Tibial artery (tissue), 4 donors: Measurements from ENCODE around the gene CORO7.

Experiments
- DNase-seq, 2 donors: peaks; one replicate each; pipeline ENCODE4 v3.0.0-alpha.2; 2019
- H3K27ac ChIP-seq, 2 donors: fragments of 200-600 bp; sonication (generic) in 1 of 2; 1 replicate in 1 of 2; 2 replicates in 1 of 2; pipeline ENCODE4 v1.5.1; 2018 to 2019; ENCODE audit warnings: mild to moderate bottlenecking in 1 of 2
- H3K27me3 ChIP-seq, 2 donors: fragments of 200-600 bp; sonication (generic) in 1 of 2; one replicate each; pipeline versions ENCODE4 v1.5.1 to v1.6.0; 2016 to 2019
- H3K36me3 ChIP-seq, 3 donors: fragments of 200-600 bp; sonication (generic) in 2 of 3; one replicate each; pipeline ENCODE4 v1.5.1; 2016 to 2019; ENCODE audit warnings: mild to moderate bottlenecking in 2 of 3
- H3K4me1 ChIP-seq, 4 donors: fragments of 200-600 bp; sonication (generic) in 2 of 4; 1 replicate in 3 of 4; 2 replicates in 1 of 4; pipeline ENCODE4 v1.5.1; 2016 to 2019
- H3K4me3 ChIP-seq, 2 donors: fragments of 200-600 bp; sonication (generic) in 1 of 2; 1 replicate in 1 of 2; 2 replicates in 1 of 2; pipeline ENCODE4 v1.5.1; 2018 to 2019; ENCODE audit warnings: mild to moderate bottlenecking in 2 of 2
- H3K9me3 ChIP-seq, 3 donors: fragments of 200-600 bp; sonication (generic) in 1 of 3; one replicate each; pipeline ENCODE4 v1.5.1; 2016 to 2019
- intact Hi-C: fragments of 100-400 bp; cut with DNase I; formaldehyde crosslinking; loops from one replicate; pipeline ENCODE4 v1.15.0; 2023; ENCODE audit warnings: low total_unique reads
- TF ChIP-seq, protein P1 (sequence below), 2 experiments: fragments of 200-600 bp in 1 of 2; fragments of 450-650 bp in 1 of 2; IDR thresholded peaks; one replicate each; pipeline ENCODE4 v1.5.1; 2017 to 2019; ENCODE audit warnings: antibody characterized with exemption in 2 of 2, mild to moderate bottlenecking in 1 of 2, moderate library complexity in 1 of 2

CORO7 gene

DNA sequence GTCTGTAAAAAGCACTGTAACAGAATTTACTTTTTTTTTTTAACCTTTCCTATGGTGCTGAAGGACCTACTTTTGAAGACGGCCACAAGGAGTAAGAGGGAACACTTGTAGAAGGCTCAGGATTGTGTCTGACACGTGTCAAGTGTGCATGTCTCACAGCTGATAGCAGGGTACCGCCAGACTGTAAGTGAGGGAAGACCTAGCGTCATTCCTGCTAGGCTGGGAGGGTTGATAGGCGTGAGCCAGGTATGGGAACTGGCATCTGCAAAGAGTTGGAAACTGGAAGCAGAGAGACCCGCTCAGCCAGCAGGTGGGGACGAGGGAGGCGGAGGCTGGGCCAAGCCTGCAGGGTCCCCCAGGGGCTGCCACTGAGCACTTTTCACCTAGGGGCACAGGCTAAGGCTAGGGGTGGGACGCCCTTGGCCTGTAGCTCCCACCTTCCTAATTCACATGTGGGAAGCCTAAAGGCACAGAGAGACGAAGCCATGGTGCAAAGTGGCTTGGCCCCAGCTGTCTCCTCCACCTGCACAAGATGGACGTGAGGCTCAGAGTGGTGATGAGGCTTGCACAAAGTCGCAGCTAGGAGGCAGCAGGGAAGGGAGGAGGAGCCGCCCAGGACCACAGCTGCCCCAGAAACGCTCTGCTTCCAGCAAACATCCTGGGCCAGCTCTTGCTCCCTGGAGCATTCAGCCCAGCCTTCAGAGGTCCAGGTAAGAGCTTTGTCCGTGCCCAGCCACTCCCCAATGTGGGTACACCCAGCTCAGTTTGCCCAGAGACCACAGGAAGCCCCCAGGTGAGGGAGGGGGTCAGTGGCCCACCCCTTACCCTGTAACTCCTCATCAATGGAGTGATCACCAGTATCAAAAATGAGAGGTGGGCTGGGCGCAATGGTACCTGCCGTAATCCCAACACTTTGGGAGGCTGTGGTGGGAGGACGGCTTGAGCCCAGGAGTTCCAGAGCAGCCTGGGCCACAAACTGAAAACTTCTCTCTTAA is 25.8 kb downstream of the CORO7 start:
- TF ChIP-seq, protein P1, sequence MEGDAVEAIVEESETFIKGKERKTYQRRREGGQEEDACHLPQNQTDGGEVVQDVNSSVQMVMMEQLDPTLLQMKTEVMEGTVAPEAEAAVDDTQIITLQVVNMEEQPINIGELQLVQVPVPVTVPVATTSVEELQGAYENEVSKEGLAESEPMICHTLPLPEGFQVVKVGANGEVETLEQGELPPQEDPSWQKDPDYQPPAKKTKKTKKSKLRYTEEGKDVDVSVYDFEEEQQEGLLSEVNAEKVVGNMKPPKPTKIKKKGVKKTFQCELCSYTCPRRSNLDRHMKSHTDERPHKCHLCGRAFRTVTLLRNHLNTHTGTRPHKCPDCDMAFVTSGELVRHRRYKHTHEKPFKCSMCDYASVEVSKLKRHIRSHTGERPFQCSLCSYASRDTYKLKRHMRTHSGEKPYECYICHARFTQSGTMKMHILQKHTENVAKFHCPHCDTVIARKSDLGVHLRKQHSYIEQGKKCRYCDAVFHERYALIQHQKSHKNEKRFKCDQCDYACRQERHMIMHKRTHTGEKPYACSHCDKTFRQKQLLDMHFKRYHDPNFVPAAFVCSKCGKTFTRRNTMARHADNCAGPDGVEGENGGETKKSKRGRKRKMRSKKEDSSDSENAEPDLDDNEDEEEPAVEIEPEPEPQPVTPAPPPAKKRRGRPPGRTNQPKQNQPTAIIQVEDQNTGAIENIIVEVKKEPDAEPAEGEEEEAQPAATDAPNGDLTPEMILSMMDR (IDR thresholded peaks at IDR 0.05) = no peak
- H3K27ac ChIP-seq = peak overlapping the region; percentile 90 to 93
- H3K36me3 ChIP-seq = peaks cover 0 to 12% (median 5%) of the 10 kb centered on the region in 3 donors
- intact Hi-C loops = loop anchor here (5.0 kb wide), 1 partner anchor 438 kb away; no protein-coding TSS in a partner anchor
- DNase-seq = no peak
- no peaks in the 10 kb centered on the region for H3K27me3 ChIP-seq
- no peak overlapping the region for H3K4me3 ChIP-seq
- no peaks in the 10 kb centered on the region for H3K9me3 ChIP-seq
- peaks cover 0 to 81% (median 71%) of the 10 kb centered on the region in 4 donors for H3K4me1 ChIP-seq

DNA sequence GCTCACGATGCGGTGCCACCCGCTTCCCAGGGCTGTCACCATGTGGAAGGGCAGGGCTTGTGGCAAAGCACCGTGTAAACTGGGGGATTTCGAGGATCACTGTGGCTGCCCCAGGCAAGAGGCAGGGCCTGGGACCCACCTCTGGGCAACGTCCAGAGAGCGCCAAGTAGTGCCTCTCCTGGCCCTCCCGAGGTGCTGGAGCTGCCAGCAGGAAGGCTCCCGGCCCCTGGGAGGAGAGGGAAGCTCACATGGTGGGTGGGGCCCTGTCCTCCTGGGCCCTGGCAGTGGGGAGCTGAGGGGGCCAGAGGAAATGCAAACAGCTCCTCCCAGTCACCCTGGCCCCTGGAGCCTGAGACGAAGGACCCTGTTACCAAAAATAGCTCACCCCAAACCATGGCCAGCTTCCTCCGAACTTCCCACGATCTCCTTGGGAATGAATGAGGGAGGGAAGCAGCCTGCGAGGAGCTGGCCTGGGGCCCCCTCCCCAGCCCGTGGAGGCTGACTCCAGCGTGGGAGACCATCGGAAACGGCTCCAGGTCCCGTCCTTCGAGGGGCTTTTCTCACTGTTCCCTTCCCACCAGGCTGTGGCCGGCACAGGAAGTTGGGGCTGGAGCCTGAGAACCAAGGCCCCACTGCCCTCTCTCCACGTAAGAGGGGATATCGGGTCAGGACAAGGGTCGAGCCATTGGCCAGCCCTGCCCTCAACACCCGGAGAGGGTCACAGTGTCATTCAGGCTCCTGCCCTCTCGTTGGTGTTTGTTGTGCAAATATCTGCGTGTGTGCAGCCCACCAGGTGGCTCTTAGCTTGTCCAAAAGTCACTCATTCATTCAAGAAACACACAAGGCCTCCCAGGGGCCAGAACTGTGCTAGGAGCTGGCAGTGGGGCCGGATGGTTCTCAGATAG is 27.1 kb downstream of the CORO7 start:
- Histone ChIP-seq H3K36me3 (peaks cover 0 to 7% (median 3%) of the 10 kb centered on the region in 3 donors), H3K9me3 (no peaks in the 10 kb centered on the region), H3K4me3 (no peak overlapping the region), H3K27ac (peak overlapping the region; percentile 90 to 93), H3K27me3 (no peaks in the 10 kb centered on the region), H3K4me1 (peaks cover 5 to 94% (median 83%) of the 10 kb centered on the region in 4 donors)
- intact Hi-C loops = no loop called here
- TF ChIP-seq, protein P1 (IDR thresholded peaks at IDR 0.05) = no peak
- DNase-seq = peak in 1 of 2 donors; percentile 82

DNA sequence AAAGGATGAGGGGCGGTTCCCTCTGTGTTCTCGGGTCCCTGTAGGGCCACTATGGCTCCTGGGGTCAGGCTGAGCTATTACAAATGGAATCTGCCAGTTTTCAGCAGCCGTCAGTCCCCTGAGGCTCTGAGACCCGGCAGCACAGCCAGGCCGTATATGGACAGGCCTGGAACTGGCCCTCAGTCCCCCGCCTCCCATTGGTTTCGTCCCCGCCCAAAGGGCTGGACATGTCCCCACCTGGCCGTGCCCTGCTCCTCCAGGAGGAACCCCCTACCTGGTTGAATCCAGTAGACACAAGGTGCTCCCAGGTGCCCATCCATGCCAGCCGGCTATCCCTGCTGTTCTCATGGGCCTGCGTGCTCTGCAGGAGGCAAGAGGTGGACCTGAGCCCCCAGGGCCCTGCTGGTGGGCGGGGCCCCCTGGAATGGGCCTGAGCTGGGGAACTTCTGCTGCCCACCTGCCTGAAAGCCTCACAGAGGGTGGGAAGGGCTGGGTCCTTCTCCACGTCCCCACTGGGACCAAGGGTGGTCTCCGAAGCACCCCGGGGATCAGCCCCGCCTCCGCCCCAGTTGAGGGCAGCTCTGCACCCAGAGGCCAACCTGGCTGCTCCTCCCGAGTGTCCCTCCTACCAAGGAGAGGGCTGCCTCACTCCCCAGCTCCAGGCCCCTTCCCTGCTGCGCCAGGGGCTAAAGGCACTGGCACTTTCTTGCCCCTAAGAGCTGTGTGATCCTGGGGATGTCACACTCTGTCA is 27.9 kb downstream of the CORO7 start:
- peaks cover 8 to 97% (median 89%) of the 10 kb centered on the region in 4 donors for H3K4me1 ChIP-seq
- no peaks in the 10 kb centered on the region for H3K27me3 ChIP-seq
- H3K9me3 ChIP-seq = no peaks in the 10 kb centered on the region
- intact Hi-C loops = no loop called here
- H3K36me3 ChIP-seq = peaks cover 0 to 16% (median 12%) of the 10 kb centered on the region in 3 donors
- H3K4me3 ChIP-seq = peak overlapping the region in 1 of 2 donors; percentile 32
- TF ChIP-seq, protein P1 (IDR thresholded peaks at IDR 0.05) = no peak
- DNase-seq = peak in 1 of 2 donors; percentile 96
- H3K27ac ChIP-seq = peak overlapping the region; percentile 90 to 93

DNA sequence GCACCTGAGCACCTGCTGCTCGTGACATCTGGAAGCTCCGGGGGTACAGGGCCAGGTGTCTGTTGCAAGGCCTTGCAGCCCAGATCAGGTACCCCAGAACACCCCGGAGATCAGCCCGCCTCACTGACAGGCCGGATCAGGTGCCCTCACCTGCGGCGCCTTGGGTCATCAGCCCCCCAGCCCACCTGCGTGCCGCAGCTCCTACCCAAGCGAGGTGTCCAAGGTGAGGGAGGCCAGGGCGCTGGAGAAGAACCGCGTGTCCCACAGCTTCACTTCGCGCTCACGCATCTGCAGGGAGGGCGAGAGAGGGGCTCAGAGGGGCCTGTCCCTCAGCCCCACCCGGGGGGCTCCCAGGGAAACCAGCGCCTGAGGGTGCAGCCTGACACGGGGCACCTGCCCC is 28.6 kb downstream of the CORO7 start:
- Histone ChIP-seq H3K27me3 (no peaks in the 10 kb centered on the region), H3K4me3 (peak overlapping the region; percentile 4 to 32), H3K9me3 (no peaks in the 10 kb centered on the region), H3K36me3 (peaks cover 4 to 20% (median 19%) of the 10 kb centered on the region in 3 donors), H3K27ac (peak overlapping the region; percentile 90 to 93), H3K4me1 (peaks cover 8 to 97% (median 88%) of the 10 kb centered on the region in 4 donors)
- TF ChIP-seq, protein P1 (IDR thresholded peaks at IDR 0.05) = no peak
- peak in 1 of 2 donors; percentile 73 for DNase-seq
- intact Hi-C loops = no loop called here
